Measurements from ENCODE around the gene SYT13.

DNA sequence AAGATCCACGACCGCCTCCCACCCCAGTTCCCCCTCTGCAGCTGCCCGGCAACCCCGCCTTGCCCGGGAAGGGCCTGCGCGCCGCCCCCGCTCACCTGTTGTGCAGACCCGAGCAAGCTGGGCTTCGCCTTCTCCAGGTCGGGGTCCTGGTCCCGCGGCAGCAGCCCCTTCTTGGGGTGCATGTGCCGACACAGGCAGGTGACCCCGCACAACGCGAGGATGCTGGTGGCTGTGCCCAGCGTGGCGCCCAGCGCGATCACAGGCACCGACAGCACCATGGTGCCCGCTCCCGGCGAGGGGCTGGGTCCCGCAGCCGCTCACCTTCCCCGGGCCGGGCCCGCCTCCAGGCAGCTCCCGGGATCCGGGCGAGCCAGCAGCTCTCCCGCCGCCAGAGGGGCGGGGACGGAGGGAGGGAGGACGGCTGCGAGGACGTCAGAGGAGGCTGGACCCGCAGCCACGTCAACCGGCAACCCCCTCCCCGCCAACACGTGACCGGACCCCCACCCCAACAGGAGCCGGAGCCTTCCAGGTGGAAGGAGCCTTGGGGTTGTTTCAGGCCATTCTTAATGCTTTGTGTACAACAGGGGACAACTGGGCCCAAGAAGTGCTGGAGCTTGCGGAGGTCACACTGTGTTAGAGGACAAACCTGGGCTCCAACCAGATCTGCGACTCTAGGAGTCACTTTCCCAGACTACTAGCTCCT, at the start of gene SYT13:
- TF ChIP-seq CTCF (conservative IDR thresholded peaks at IDR 0.05; ENCODE audit: low read depth, low read length) (no peak), BHLHE40 (IDR thresholded peaks at IDR 0.05; ENCODE audit: low read depth, low read length) (no peak), POLR2A (IDR thresholded peaks at IDR 0.05; ENCODE audit: low read depth, low read length) (no peak), RFX5 (IDR thresholded peaks at IDR 0.05; ENCODE audit: low read depth, low read length) (no peak), RCOR1 (IDR thresholded peaks at IDR 0.05; ENCODE audit: insufficient replicate concordance, low read length) (no peak), MAZ (IDR thresholded peaks at IDR 0.05; ENCODE audit: borderline replicate concordance, low read depth, low read length) (no peak), RAD21 (IDR thresholded peaks at IDR 0.05; ENCODE audit: low read length) (no peak), MAFK (IDR thresholded peaks at IDR 0.05; ENCODE audit: low read depth, low read length) (no peak), CEBPB (IDR thresholded peaks at IDR 0.05; ENCODE audit: low read depth, low read length) (no peak), CHD1 (IDR thresholded peaks at IDR 0.05; ENCODE audit: low read depth, low read length) (no peak), NFE2L2 (IDR thresholded peaks at IDR 0.05; ENCODE audit: low read depth, low read length) (no peak), MXI1 (IDR thresholded peaks at IDR 0.05; ENCODE audit: borderline replicate concordance, low read depth, low read length) (no peak)
